ENCODE measurements around the gene PCBD2.

- TF ChIP-seq EZH2 (IDR thresholded peaks at IDR 0.05; ENCODE audit: insufficient read depth, poor library complexity, severe bottlenecking), result no peak
- TF ChIP-seq EZH2phosphoT487 (IDR thresholded peaks at IDR 0.05; ENCODE audit: insufficient read depth, low read depth), result no peak
Observed at GRCh38 chr5:134982230-134982629, 77.3 kb downstream of the PCBD2 start.
